G401 (cell line): Measurements from ENCODE around the gene TRPM4. TPM values are rescaled to one million over a fixed set of nuclear protein-coding genes. Genes with fewer than 3 reads are reported as not detected.

Source experiments
- DNase-seq: peaks from one replicate; pipeline ENCODE4 v3.0.0-alpha.2; 2015; ENCODE audit warnings: low spot score
- in situ Hi-C: cut with HindIII; loops from 2 replicates; pipeline ENCODE4 v1.10.0; 2016; ENCODE audit warnings: low sequenced_read_pairs, mixed read lengths
- total RNA-seq: library from RNA; depleted of rRNA; stranded (reverse); fragments of >200 nt; shearing (Covaris generic); gene quantifications from 2 replicates; pipeline ENCODE4 v1.2.3, GENCODE V29; 2014

Gene TRPM4
- total RNA-seq, 1 experiment from 2014 or later: 17.5 TPM

- peak; percentile 99 for DNase-seq
- in situ Hi-C loops: no loop called here
These were observed 8.6 kb upstream of the TRPM4 start for GRCh38 chr19:49148784-49149651.

- in situ Hi-C loops: no loop called here
- peak; percentile 82 for DNase-seq
These were observed 7.9 kb upstream of the TRPM4 start for GRCh38 chr19:49149652-49150105.

DNA sequence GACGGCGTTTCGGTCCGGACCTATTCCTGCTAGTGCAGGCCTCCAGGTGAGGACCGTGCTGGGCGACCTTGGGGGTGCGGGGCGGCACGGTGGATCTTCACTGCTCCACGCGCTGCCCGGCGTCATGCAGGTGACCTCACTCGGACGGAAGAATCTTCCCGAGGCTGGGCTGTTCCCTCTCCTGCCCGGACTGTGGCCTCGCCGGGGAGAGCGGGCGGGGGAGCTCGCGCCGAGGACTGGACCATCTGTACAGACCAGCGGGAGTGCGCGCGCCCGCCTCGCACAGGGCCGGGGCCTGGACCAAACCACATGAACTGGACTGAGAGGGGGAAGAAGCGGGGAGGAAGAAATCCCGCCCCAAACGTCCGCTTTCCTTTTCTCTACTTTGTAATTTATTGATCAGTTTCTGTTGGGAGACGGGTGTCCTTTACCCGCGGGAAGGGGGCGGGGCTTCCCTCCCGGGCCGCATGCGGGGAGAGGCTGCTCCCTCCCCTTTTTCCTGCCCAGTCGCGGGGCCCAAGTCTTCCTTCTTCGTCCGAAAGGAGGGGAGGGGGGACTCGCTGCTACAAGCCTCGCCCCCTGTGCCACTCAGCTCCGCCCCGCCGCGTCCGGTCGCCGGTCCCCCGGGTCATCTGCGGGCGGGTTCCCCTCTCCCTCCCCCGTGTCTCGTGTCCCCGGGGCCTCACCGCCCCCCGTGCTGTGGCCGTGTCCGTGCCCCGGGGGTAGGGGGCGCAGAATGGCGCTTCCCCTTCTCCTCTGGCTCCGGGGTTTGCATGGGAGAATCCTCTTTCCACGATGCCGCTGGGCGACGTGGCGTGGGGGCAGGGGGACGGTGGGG lies 7.3 kb upstream of the TRPM4 start:
- peak; percentile 91 for DNase-seq
- in situ Hi-C loops: no loop called here

- in situ Hi-C loops: no loop called here
These were observed 6.7 kb upstream of the TRPM4 start for GRCh38 chr19:49150944-49151243.

GRCh38 chr19:49151267-49152118 lies 6.1 kb upstream of the TRPM4 start:
- peak; percentile 89 for DNase-seq
- in situ Hi-C loops: no loop called here

More at GRCh38 chr19:49150944-49151243, 6.7 kb upstream of the TRPM4 start:
- DNase-seq: peak; percentile 31

GRCh38 chr19:49152119-49152550 lies 5.5 kb upstream of the TRPM4 start:
- in situ Hi-C loops: no loop called here
- DNase-seq: no peak

DNA sequence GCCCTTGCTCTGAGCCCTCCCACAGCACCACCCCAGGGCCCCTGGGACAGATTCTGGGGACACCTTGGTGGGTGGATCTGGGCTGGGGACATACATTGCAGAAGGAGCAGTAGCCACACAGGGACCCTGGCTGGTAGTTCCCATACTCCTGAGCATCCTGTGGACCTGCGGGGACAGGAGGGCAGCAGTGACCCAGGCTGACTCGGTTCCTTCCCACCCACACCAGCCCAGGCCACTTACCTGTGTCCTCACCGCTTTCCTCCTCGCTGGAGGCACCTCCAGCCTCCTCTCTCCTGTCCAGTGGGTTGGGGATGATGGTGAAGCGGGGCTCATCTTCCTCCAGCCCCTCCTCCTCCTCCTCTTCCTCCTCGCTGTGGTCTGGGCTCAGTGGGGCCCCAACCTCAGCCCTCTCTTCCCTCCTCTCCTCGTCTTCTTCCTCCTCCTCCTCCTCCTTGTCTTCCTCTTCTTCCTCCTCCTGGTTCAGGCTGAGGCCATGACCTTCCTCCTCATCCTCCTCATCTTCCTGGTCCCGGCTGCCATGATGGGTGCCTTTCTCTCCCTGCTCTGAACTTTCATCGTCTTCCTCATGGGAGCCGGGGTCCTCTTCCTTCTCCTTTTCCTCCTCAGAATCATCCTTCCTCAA lies 4.3 kb upstream of the TRPM4 start:
- DNase-seq: no peak
- in situ Hi-C loops: no loop called here

GRCh38 chr19:49154279-49154678 lies 3.3 kb upstream of the TRPM4 start:
- in situ Hi-C loops: no loop called here
- DNase-seq: no peak

DNA sequence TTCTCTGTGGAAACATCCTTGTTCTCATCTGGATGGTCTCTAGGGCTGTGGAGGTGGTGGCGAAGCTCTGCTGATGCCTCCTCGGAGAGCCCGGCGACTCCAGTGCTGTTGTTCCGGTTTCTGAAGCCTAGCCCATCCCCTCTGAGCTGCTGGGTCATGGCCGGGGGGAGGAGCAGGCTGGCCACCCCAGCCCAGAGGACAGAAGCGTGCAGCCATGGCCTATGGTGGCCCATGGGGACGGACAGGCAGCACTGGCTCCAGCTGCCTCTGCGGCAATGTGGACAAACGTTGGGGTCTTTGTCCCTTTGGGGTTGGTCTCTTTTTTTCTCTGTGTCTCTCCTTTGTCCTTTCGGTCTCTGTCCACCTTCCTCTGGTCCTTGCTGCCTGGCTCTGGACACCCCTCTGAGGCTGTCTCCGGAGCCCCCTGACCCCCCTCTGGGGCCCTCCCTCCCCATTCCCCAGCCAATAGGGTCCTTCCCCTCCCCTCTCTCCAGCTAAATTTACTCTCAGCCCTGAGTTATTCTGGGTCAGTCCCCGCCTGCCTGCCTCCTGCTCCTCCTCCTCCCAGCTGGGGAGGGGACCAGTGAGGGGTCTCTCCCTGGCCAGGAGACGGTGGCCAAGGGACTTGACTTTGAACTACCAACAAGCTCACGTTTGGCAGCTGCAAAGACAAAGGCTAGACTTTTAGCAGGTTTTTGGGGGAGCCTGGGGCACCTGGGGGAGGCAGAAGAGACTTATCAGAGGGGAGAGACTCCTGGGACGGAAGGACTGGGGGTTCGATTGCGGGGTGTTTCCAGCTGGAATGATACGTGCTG lies 2.4 kb upstream of the TRPM4 start, which contains the start of gene HRC:
TSS of gene HRC (minus strand) at position 392 of the 815 bp plus-strand sequence. CDS start at position 233, 159 bp downstream.
- DNase-seq: no peak
- in situ Hi-C loops: no loop called here

DNA sequence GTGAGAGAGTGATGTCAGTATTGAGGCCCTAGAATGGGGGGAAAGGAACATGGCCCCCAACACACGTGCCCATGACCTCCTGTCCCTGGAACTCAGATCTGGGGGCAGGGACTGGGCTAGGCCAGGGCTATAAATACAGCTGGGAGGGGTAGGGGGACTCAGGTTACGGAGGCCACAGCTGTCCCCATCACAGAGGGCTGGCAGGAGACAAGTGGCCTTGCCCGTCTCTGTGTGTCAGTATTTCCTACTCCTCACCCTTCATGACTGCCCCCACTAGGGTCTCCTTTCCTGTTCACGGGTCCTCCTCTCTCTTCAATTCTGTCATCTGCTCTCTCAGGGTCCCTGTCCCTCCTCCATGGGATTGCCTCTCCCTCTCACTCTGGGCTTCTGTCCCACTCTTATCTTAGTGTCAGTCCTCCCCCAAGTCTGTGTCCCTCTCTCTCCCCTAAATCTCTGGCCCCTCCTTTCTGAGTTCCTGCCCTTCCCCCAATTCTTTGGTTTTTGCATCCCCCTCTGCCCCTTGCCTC lies 1.7 kb upstream of the TRPM4 start:
- no peak for DNase-seq
- in situ Hi-C loops: no loop called here

DNA sequence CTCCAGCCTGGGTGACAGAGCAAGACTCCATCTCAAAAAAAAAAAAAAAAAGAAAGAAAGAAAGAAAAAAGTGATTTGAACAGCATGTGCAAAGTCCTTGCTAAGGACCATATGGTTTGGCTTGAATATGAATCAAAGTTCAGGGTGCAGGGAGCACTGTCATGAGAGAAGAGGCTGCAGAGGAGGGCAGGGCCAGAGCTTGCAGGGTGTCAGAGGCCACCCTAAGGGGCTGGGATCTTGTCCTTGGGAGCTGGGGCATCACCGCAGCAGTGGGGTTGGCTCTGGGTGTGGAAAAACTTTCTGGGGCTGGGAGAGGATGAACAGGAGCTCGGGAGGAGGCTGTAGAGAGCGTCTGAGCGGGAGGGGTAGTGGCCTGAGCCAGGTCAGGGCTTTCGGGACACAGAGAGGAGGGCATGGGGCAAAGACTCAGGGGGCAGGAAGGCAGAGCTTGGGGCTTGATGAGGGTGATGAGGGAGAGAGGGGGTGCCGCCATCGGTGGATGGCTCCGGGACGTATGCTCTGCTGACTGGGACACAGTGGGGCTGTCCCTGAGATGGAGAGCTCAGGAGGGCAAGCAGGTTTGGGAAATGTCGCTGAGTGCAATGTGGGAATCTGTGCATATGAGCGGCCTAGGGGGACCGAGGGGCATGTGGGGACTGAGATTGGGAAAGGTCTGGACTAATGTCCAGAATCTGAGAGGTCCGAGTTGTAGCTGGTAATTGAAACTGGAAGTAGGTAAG lies 3.0 kb downstream of the TRPM4 start:
- DNase-seq: no peak
- in situ Hi-C loops: no loop called here

DNA sequence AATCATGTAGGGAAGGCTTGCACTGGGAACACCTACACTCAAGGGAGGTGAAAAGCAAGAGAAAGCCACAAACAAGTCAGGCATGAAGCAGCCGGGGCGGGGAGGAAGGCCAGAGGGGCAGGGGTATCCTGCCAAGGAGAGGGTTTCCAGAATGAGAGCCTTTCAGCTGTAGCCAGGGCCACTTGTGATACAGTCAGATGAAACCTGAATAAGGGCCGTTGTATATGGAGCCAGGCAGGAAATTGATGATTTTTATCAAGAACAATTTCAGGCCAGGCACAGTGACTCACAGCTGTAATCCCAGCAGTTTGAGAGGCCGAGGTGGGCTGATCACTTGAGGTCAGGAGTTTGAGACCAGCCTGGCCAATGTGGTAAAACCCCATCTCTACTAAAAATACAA lies 4.4 kb downstream of the TRPM4 start:
- in situ Hi-C loops: no loop called here
- no peak for DNase-seq

DNA sequence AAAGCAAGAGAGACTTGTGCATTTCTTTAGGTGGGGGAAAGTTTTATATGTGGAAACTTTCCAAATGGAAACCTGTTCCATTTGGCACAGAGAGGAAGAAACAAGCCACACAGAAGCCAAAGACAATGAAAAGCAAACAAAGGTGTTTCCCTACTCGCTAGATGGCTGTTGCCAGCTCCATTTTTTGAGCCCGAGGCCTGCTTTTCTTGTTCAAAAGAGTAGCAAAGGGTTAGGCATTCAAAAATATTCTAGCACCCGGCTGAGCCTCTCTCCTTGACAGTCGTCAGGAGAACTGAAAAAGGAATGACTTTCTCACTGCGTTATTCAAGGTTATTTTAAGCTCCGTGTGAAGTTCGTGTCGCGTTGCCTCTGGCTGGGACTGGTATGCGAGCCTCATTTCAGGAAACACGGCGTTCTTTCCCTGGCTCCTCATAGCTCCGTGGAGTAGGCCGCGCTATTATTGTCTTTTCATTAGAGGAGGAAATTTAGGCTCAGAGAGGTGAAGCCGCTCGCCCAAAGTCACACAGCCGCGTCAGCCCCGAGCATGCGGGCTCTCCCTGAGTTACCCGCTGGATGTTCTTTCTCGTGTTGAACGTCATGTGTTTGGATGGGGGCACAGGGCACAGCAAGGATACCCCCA lies 7.6 kb downstream of the TRPM4 start:
- in situ Hi-C loops: no loop called here
- DNase-seq: no peak

- in situ Hi-C loops: no loop called here
- no peak for DNase-seq
These were observed 8.3 kb downstream of the TRPM4 start for GRCh38 chr19:49165865-49166301.

- DNase-seq: no peak
- in situ Hi-C loops: no loop called here
These were observed 10.3 kb downstream of the TRPM4 start for GRCh38 chr19:49167857-49168409.

- in situ Hi-C loops: no loop called here
- DNase-seq: no peak
These were observed 10.8 kb downstream of the TRPM4 start for GRCh38 chr19:49168421-49168820.
